A549 (cell line): ENCODE measurements around the gene FCHSD1. TPM values are rescaled to one million over a fixed set of nuclear protein-coding genes. Genes with fewer than 3 reads are reported as not detected.

Experiments
- ATAC-seq, 2 experiments: fragments of 200-7000 bp in 1 of 2; fragments of >200 bp in 1 of 2; cut with Nextera tagmentation in 1 of 2; cut with Tn5 transposase in 1 of 2; 3 replicates each; pipeline versions ENCODE4 v1.8.0 to v1.9.1; 2018 to 2020; ENCODE audit warnings: mild to moderate bottlenecking in 1 of 2, moderate library complexity in 1 of 2
- CTCF ChIA-PET: fragments of 300-600 bp; sonication (Branson Sonifier 250); formaldehyde crosslinking; extraction: SDS; loops from one replicate; lab custom pipeline; 2021; ENCODE audit warnings: antibody characterized with exemption, inconsistent platforms; lab: Yijun Ruan, JAX
- POLR2A ChIA-PET: fragments of 350-600 bp; formaldehyde crosslinking; extraction: SDS; loops from one replicate; lab custom pipeline; 2021; ENCODE audit warnings: antibody characterized with exemption, inconsistent platforms; lab: Yijun Ruan, JAX
- DNase-seq, 2 experiments: peaks; one replicate each; pipeline versions ENCODE4 v3.0.0 to v3.0.0-alpha.2; 2011 to 2016; ENCODE audit warnings: low read depth in 1 of 2, low spot score in 1 of 2
- FAIRE-seq: peaks from 2 replicates; lab custom pipeline; 2011; peaks lifted over from hg19 to GRCh38; lab: Jason Lieb, UNC
- H3K27ac ChIP-seq, 2 experiments: fragments of >200 bp; sonication (Bioruptor Twin); formaldehyde crosslinking; 3 replicates each; pipeline ENCODE4 v1.5.1; 2016 to 2017
- H3K4me1 ChIP-seq: fragments of >200 bp; sonication (Bioruptor Twin); formaldehyde crosslinking; 3 replicates; pipeline ENCODE4 v1.6.1; 2016
- H3K4me2 ChIP-seq: fragments of >200 bp; sonication (Bioruptor Twin); formaldehyde crosslinking; 3 replicates; pipeline ENCODE4 v1.6.1; 2016
- H3K4me3 ChIP-seq: fragments of >200 bp; sonication (Bioruptor Twin); formaldehyde crosslinking; 3 replicates; pipeline ENCODE4 v1.5.1; 2016
- H3K9me3 ChIP-seq: fragments of >200 bp; sonication (Bioruptor Twin); formaldehyde crosslinking; 3 replicates; pipeline ENCODE4 v1.6.1; 2016
- BCL3 ChIP-seq: fragments of >200 bp; sonication (Bioruptor Twin); formaldehyde crosslinking; IDR thresholded peaks from 3 replicates; pipeline ENCODE4 v1.6.1; 2016
- E2F6 ChIP-seq: IDR thresholded peaks from 2 replicates; pipeline ENCODE4 v1.6.1; 2012; ENCODE audit warnings: low read depth, borderline replicate concordance
- ELK1 ChIP-seq: fragments of 150-350 bp; IDR thresholded peaks from 2 replicates; pipeline ENCODE4 v1.6.1; 2014; ENCODE audit warnings: low read depth, mild to moderate bottlenecking, low read length
- HDAC2 ChIP-seq: fragments of 200-600 bp; sonication (generic); IDR thresholded peaks from 2 replicates; pipeline ENCODE4 v1.6.1; 2016
- HES2 ChIP-seq: fragments of >200 bp; sonication (Bioruptor Twin); formaldehyde crosslinking; IDR thresholded peaks from 2 replicates; pipeline ENCODE4 v1.6.1; 2016
- JUN ChIP-seq, 2 experiments: fragments of >200 bp; sonication (Bioruptor Twin); formaldehyde crosslinking; IDR thresholded peaks; 2 replicates in 1 of 2; 3 replicates in 1 of 2; pipeline ENCODE4 v1.6.1; 2016 to 2017
- JUNB ChIP-seq: fragments of >200 bp; sonication (Bioruptor Twin); formaldehyde crosslinking; IDR thresholded peaks from 2 replicates; pipeline ENCODE4 v1.6.1; 2016
- MAFK ChIP-seq: fragments of 450-650 bp; IDR thresholded peaks from 2 replicates; pipeline ENCODE4 v1.6.1; 2014; ENCODE audit not compliant: partially characterized antibody
- NPAS2 ChIP-seq: fragments of 250-450 bp; sonication (Bioruptor Pico); IDR thresholded peaks from 2 replicates; pipeline ENCODE4 v1.8.0; 2022; ENCODE audit warnings: mild to moderate bottlenecking, moderate library complexity, borderline replicate concordance
- PHF8 ChIP-seq: fragments of 200-600 bp; sonication (generic); IDR thresholded peaks from 2 replicates; pipeline ENCODE4 v1.6.1; 2016; ENCODE audit warnings: low read depth, mild to moderate bottlenecking, antibody characterized with exemption, moderate library complexity, borderline replicate concordance
- POLR2A ChIP-seq: IDR thresholded peaks from 2 replicates; pipeline ENCODE4 v1.6.1; 2012; ENCODE audit warnings: mild to moderate bottlenecking, low read length
- POLR2AphosphoS2 ChIP-seq: conservative IDR thresholded peaks from 2 replicates; pipeline ENCODE4 v1.6.1; 2012; ENCODE audit warnings: low read length, improper control_type of control experiment, inconsistent platforms
- RARB ChIP-seq: fragments of 250-450 bp; sonication (Bioruptor Pico); IDR thresholded peaks from 2 replicates; pipeline ENCODE4 v1.8.0; 2021; ENCODE audit warnings: mild to moderate bottlenecking, moderate library complexity
- RNF2 ChIP-seq: fragments of 200-600 bp; sonication (generic); IDR thresholded peaks from 2 replicates; pipeline ENCODE4 v1.6.1; 2016; ENCODE audit warnings: low read depth, mild to moderate bottlenecking, antibody characterized with exemption, moderate library complexity, borderline replicate concordance
- SMC3 ChIP-seq: fragments of >200 bp; sonication (Bioruptor Twin); formaldehyde crosslinking; IDR thresholded peaks from 3 replicates; pipeline ENCODE4 v1.6.1; 2018; ENCODE audit warnings: inconsistent platforms
- ZC3H11A ChIP-seq: fragments of 450-650 bp; IDR thresholded peaks from 2 replicates; pipeline ENCODE4 v1.6.1; 2014; ENCODE audit warnings: antibody characterized with exemption, mild to moderate bottlenecking
- ZNF302 ChIP-seq: fragments of 250-450 bp; sonication (Bioruptor Pico); IDR thresholded peaks from 2 replicates; pipeline ENCODE4 v1.9.0; 2021; ENCODE audit warnings: inconsistent platforms, mild to moderate bottlenecking, moderate library complexity
- ZSCAN20 ChIP-seq: fragments of 250-450 bp; sonication (Bioruptor Pico); IDR thresholded peaks from 2 replicates; pipeline ENCODE4 v1.8.0; 2022; ENCODE audit warnings: mild to moderate bottlenecking, moderate library complexity
- WGBS: methylation state at CpG from one replicate; pipeline ENCODE4 v1.1.6; 2017; ENCODE audit errors: missing lambda C conversion rate; 5-methylcytosine and 5-hydroxymethylcytosine counted together
- polyA plus RNA-seq, 4 experiments: library from polyadenylated mRNA; depleted of rRNA in 3 of 4; stranded (reverse); fragments of >200 nt; fragmentation: RNase III in 1 of 4; extraction: RNeasy Plus Mini Kit Qiagen cat#74134 plus additional on column Dnase treatment in 1 of 4; gene quantifications; 2 replicates in 3 of 4; 3 replicates in 1 of 4; pipeline ENCODE4 v1.2.3, GENCODE V29; 2011 to 2017

The FCHSD1 gene
- polyA plus RNA-seq, 2 of the 4 experiments (the other 2 are of a cell fraction), result 12.2 to 14.5 TPM

- ATAC-seq (peak; percentile 80 to 94), DNase-seq (peak; percentile 90 to 93), FAIRE-seq (no peak)
- peaks cover 18% of the 10 kb centered on the region for H3K4me1 ChIP-seq
- no peaks in the 10 kb centered on the region for H3K9me3 ChIP-seq
- peak within 1 kb of the TSS; percentile 85 to 92 for H3K27ac ChIP-seq
- CTCF ChIA-PET, result interaction anchor here (0.7 to 11.9 kb wide), 11 partner anchors 11 to 1062 kb away, joined by 3 to 170 read pairs (median 4); partner anchors contain the start of gene DIAPH1
- peak within 1 kb of the TSS; percentile 93 for H3K4me2 ChIP-seq
- 0% methylated on average over 15 of the region's 55 CpGs for WGBS
- H3K4me3 ChIP-seq, result peak within 1 kb of the TSS; percentile 83
- TF ChIP-seq PHF8, result peak; percentile 92
- no peak for TF ChIP-seq POLR2AphosphoS2
- TF ChIP-seq MAFK, result no peak
- TF ChIP-seq HDAC2, result no peak
- peak; percentile 94 for TF ChIP-seq POLR2A
- no peak for TF ChIP-seq ZC3H11A
- TF ChIP-seq BCL3, result peak; percentile 91; the same call in 2 of the 3 replicates
- peak; percentile 56 to 73; a peak in 3 of 5 replicates for TF ChIP-seq JUN (IDR thresholded peaks at IDR 0.05)
- no peak; the same call in 1 of the 2 replicates for TF ChIP-seq E2F6
- no peak for TF ChIP-seq ZSCAN20
- POLR2A ChIA-PET, result interaction anchor here (0.6 to 3.0 kb wide), 14 partner anchors 10 to 688 kb away, joined by 3 to 33 read pairs (median 4); partner anchors contain the start of genes DELE1, DIAPH1, FCHSD1 and GNPDA1
Measured at GRCh38 chr5:141636413-141637122, 14.7 kb downstream of the FCHSD1 start, which contains the start of the genes HDAC3 and RELL2. HDAC3 (minus strand) TSS chr5:141636849; CDS start chr5:141636790, 59 bp downstream. RELL2 (plus strand) TSS chr5:141636997; CDS start chr5:141638226, 1,229 bp downstream.

- Histone ChIP-seq H3K4me1 (peaks cover 17% of the 10 kb centered on the region), H3K27ac (peak overlapping the region; percentile 85 to 92), H3K4me3 (peak overlapping the region; percentile 83), H3K4me2 (peak overlapping the region; percentile 93), H3K9me3 (no peaks in the 10 kb centered on the region)
- DNase-seq (no peak), FAIRE-seq (no peak), ATAC-seq (peak in 1 of 2 experiments; percentile 5; a peak in 1 of 6 replicates)
- POLR2A ChIA-PET, result interaction anchor here (1.3 to 3.0 kb wide), 5 partner anchors 10 to 689 kb away, joined by 3 to 33 read pairs (median 14); partner anchors contain the start of genes DIAPH1, FCHSD1 and SPRY4
- no peak for TF ChIP-seq HES2
- no peak for TF ChIP-seq ELK1
- no peak for TF ChIP-seq JUNB
- TF ChIP-seq NPAS2 (CRISPR knock-in tag), result no peak
- TF ChIP-seq E2F6, result no peak
- TF ChIP-seq, all 56 proteins: peak for 0
- 2% methylated on average over 4 of the region's 4 CpGs for WGBS
- CTCF ChIA-PET, result interaction anchor here (0.9 to 11.9 kb wide), 8 partner anchors 12 to 1063 kb away, joined by 3 to 170 read pairs (median 6); partner anchors contain the start of gene DIAPH1
Measured at GRCh38 chr5:141636106-141636412, 15.2 kb downstream of the FCHSD1 start.

GRCh38 chr5:141635646-141636045 is 15.6 kb downstream of the FCHSD1 start:
- WGBS, result 70% methylated on average over 7 of the region's 7 CpGs
- H3K27ac ChIP-seq, result peak overlapping the region; percentile 85 to 92; a peak in 3 of 6 replicates
- ATAC-seq (no peak), FAIRE-seq (no peak), DNase-seq (no peak)
- CTCF ChIA-PET, result interaction anchor here (1.2 to 11.9 kb wide), 7 partner anchors 12 to 1063 kb away, joined by 3 to 170 read pairs (median 7); partner anchors contain the start of gene DIAPH1
- TF ChIP-seq RARB (CRISPR knock-in tag), result no peak
- TF ChIP-seq POLR2A, result no peak
- no peak for TF ChIP-seq RNF2
- TF ChIP-seq JUN (IDR thresholded peaks at IDR 0.05), result no peak
- TF ChIP-seq SMC3, result no peak
- TF ChIP-seq ZNF302 (CRISPR knock-in tag), result no peak
- H3K9me3 ChIP-seq, result no peaks in the 10 kb centered on the region
- H3K4me3 ChIP-seq, result peak overlapping the region; percentile 83
- H3K4me2 ChIP-seq, result peak overlapping the region; percentile 93
- POLR2A ChIA-PET, result interaction anchor here (1.7 to 3.0 kb wide), 3 partner anchors 10 to 17 kb away, joined by 14 to 33 read pairs (median 16); partner anchors contain the start of genes DIAPH1 and FCHSD1
- peaks cover 17% of the 10 kb centered on the region for H3K4me1 ChIP-seq
